Fibroblast of villous mesenchyme (primary cell): ENCODE results near the gene ANXA4. TPM values are rescaled to one million over a fixed set of nuclear protein-coding genes. Genes with fewer than 3 reads are reported as not detected.
"Not testable (repeated sequence)": the region's sequence is repeated elsewhere in the genome, so short reads cannot be mapped to it uniquely, and the experiment has no call there.

Source experiments
- DNase-seq: peaks from one replicate; pipeline ENCODE4 v3.0.0-alpha.2; 2010; ENCODE audit warnings: low read depth
- H3K4me3 ChIP-seq: 2 replicates; pipeline ENCODE4 v1.5.1; 2011; ENCODE audit warnings: low read depth, mild to moderate bottlenecking, low read length
- CTCF ChIP-seq: IDR thresholded peaks from 2 replicates; pipeline ENCODE4 v1.5.1; 2012; ENCODE audit warnings: low read depth, mild to moderate bottlenecking, low read length; ENCODE audit not compliant: insufficient read depth
- total RNA-seq: library from RNA; depleted of rRNA; stranded (reverse); fragments of >200 nt; gene quantifications from 2 replicates; pipeline ENCODE4 v1.2.3, GENCODE V29; 2012

The ANXA4 gene
- total RNA-seq, 1 donor: 35.8 TPM

DNA sequence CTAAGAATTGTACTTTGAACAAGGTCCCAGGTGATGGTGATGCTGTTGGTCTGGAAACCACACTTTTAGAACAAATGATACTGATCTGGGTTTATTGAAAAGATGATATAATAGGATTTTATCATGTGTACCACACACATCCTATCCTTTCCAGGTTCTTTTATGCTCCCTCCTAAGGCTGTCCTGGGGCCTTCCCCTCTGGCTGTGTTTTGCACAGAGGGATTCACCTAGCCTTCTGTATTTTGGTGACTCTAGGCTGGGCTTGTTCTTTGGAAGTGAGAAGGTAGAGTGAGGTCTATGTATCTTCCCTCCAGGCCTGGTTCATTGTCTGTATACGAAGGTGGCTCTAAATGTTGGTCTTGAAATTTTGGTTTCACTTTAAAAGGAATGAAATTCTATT lies 12.7 kb downstream of the ANXA4 start:
- no peak for DNase-seq
- H3K4me3 ChIP-seq: no peak overlapping the region
- TF ChIP-seq CTCF: no peak

GRCh38 chr2:69755862-69756467 lies 14.0 kb downstream of the ANXA4 start:
- peak; percentile 80 for DNase-seq
- no peak for TF ChIP-seq CTCF
- H3K4me3 ChIP-seq: no peak overlapping the region

DNA sequence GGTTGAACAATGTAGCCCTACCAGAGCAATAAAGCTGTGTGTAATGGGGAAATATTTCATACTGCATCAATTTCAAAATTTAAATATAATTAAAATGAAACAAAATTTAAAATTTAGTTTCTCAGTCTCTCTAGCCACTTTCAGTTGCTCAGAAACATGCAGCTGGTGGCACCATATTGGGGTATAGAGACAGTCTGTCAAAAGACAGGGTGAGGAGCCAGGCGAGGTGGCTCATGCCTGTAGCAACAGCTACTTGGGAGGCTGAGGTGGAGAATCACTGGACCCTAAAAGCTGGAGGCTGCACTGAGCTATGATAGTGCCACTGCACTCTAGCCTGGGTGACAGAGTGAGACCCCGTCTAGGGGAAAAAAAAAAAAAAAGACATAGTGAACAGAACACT lies 20.1 kb downstream of the ANXA4 start:
- no peak overlapping the region for H3K4me3 ChIP-seq
- TF ChIP-seq CTCF: no peak
- no peak for DNase-seq

GRCh38 chr2:69762513-69763494 lies 20.9 kb downstream of the ANXA4 start:
- no peak for TF ChIP-seq CTCF
- no peak for DNase-seq
- H3K4me3 ChIP-seq: no peak overlapping the region

DNA sequence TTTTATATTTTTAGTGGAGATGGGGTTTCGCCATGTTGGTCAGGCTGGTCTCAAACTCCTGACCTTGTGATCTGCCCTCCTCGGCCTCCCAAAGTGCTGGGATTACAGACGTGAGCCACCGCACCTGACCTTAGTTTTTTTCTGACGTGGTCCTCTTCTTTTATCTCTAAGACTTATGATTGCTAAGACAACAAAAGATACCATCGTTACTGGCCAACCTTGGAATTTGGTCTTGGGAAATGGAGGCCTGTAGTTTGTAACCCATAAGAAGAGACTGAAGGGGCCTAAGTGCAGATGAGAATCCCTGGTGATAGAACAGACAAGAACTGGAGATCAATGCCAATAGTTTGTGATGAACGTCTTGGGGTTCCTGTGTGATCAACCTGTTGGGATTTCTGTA lies 21.9 kb downstream of the ANXA4 start:
- H3K4me3 ChIP-seq, DNase-seq: not testable (repeated sequence)

GRCh38 chr2:69764286-69765095 lies 22.6 kb downstream of the ANXA4 start:
- TF ChIP-seq CTCF: no peak
- DNase-seq: peak; percentile 43
- H3K4me3 ChIP-seq: no peak overlapping the region

DNA sequence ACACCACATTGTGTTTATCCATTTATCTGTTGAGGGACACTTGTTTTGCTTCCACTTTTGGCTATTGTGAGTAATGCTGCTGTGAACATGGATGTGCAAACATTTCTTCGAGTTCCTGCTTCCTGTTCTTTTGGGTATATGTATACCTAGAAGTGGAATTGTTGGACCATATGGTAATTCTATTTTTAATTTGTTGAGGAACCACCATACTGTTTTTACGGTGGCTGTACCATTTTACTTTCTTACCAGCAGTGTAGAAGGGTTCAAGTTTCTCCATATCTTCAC lies 23.1 kb downstream of the ANXA4 start:
- no peak overlapping the region for H3K4me3 ChIP-seq
- no peak for TF ChIP-seq CTCF

More for the DNA sequence above, 23.1 kb downstream of the ANXA4 start:
- no peak for DNase-seq
